GM21576 (cell line): ENCODE results near the gene SECTM1.
"Not testable (repeated sequence)": the region's sequence is repeated elsewhere in the genome, so short reads cannot be mapped to it uniquely, and the experiment has no call there.

Experiments used
- ATAC-seq: cut with Tn5 transposase; IDR thresholded peaks from one replicate; pipeline ENCODE4 v1.9.1; 2021; ENCODE audit warnings: mild to moderate bottlenecking, moderate library complexity; ENCODE audit not compliant: unreplicated experiment

SECTM1 gene

DNA sequence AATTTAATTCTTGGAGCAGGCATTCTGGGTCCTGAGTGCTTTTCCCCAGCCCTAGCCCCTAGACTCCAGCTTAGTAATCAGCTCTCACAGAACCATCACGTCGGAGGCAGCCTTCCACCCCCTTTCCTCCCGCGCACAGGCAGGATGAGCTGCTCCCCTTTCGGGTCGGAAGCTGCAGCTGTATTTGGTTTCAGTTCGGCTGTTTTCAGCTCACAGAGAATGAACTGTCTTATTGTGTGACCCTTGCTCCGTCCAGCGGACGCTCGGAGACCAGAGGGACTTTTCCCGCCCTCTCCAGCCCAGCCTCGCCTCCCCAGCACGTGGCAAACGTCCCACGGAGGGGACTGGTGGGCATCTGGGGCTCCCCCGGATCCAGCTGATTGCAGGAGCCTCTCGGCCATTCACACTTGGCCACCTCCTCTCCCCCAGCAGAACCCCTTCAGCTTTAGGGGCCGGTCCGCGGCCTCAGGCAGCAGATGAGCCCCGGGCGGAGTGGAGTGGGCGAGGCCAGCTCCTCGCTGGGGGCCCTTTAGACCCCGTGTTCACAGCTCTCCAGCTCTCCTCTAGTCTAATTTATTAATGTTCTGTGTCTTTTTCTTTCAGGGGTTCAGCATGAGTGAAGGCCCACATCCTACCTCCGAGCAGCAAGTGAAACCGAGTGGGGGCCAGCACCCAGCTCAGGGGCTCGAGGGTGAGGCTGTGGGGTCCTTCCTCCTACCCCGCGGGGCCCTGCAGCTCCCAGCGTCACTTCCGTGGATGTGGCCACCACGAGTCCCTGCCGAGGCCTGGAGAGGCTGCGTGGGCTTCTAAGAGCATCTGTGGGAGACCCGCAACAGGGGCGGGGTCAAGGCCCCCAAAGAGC lies 37.1 kb upstream of the SECTM1 start:
- no peak for ATAC-seq

GRCh38 chr17:82369211-82369610 lies 35.6 kb upstream of the SECTM1 start:
- no peak for ATAC-seq

GRCh38 chr17:82367724-82368524 lies 34.4 kb upstream of the SECTM1 start:
- ATAC-seq = no peak

- no peak for ATAC-seq
Measured at GRCh38 chr17:82366749-82367148, 33.2 kb upstream of the SECTM1 start.

DNA sequence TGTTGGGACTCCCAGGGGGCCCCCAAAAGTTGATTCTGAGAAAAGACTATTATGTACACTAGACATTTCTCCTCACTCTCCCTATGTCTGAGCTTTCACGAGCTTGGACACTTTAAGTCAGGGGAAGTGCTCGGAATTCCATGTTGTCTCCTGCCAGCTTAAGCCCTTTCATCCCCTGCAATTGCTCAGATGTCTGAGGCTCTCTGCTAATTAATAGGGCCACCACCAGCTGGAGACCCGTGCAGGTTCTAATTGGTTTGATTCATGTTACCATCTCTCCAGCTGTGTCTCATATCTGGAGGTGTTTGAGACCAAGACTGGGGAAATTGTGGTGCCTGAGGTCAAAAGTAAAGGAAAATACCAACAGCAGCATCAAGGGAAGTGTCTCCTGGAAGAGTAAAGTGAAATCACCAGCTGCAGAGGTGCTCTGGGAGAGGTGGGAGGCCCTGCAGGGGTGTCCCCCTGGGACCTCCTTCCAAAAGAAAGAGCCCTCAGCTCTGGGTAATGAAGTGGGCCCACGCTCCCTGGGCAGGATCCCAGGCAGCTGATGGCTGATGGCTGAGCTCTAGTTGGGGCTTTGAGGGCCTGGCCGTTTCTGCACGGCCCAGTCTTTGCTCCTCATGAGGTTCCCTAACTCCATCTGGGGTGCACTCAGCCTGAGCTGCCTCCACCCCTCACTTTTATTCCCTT lies 32.2 kb upstream of the SECTM1 start:
- no peak for ATAC-seq

- ATAC-seq = no peak
Measured at GRCh38 chr17:82361885-82362633, 28.5 kb upstream of the SECTM1 start.

DNA sequence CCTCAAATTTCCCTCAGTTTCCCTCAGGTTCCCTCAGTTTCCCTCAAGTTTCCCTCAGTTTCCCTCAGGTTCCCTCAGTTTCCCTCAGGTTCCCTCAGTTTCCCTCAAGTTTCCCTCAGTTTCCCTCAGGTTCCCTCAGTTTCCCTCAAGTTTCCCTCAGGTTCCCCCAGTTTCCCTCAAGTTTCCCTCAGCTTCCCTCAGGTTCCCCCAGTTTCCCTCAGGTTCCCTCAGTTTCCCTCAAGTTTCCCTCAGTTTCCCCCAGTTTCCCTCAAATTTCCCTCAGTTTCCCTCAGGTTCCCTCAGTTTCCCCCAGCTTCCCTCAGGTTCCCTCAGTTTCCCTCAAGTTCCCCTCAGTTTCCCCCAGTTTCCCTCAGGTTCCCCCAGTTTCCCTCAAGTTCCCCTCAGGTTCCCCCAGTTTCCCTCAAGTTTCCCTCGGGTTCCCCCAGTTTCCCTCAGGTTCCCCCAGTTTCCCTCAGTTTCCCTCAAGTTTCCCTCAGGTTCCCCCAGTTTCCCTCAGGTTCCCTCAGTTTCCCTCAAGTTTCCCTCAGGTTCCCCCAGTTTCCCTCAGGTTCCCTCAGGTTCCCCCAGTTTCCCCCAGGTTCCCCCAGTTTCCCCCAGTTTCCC lies 26.0 kb upstream of the SECTM1 start:
- not testable (repeated sequence) for ATAC-seq

GRCh38 chr17:82358465-82359350 lies 25.1 kb upstream of the SECTM1 start, which contains the start of gene TEX19:
TSS of gene TEX19 (plus strand) at chr17:82359247. CDS start at chr17:82362151, 2,904 bp downstream.
- no peak for ATAC-seq

GRCh38 chr17:82357394-82357793 lies 23.8 kb upstream of the SECTM1 start:
- no peak for ATAC-seq

GRCh38 chr17:82356845-82357355 lies 23.3 kb upstream of the SECTM1 start:
- no peak for ATAC-seq

GRCh38 chr17:82355770-82356427 lies 22.3 kb upstream of the SECTM1 start:
- no peak for ATAC-seq

GRCh38 chr17:82354804-82355308 lies 21.3 kb upstream of the SECTM1 start:
- no peak for ATAC-seq

GRCh38 chr17:82353484-82353883 lies 19.9 kb upstream of the SECTM1 start:
- ATAC-seq = no peak

GRCh38 chr17:82351713-82352488 lies 18.3 kb upstream of the SECTM1 start:
- ATAC-seq = no peak

GRCh38 chr17:82351254-82351712 lies 17.7 kb upstream of the SECTM1 start:
- ATAC-seq = no peak

DNA sequence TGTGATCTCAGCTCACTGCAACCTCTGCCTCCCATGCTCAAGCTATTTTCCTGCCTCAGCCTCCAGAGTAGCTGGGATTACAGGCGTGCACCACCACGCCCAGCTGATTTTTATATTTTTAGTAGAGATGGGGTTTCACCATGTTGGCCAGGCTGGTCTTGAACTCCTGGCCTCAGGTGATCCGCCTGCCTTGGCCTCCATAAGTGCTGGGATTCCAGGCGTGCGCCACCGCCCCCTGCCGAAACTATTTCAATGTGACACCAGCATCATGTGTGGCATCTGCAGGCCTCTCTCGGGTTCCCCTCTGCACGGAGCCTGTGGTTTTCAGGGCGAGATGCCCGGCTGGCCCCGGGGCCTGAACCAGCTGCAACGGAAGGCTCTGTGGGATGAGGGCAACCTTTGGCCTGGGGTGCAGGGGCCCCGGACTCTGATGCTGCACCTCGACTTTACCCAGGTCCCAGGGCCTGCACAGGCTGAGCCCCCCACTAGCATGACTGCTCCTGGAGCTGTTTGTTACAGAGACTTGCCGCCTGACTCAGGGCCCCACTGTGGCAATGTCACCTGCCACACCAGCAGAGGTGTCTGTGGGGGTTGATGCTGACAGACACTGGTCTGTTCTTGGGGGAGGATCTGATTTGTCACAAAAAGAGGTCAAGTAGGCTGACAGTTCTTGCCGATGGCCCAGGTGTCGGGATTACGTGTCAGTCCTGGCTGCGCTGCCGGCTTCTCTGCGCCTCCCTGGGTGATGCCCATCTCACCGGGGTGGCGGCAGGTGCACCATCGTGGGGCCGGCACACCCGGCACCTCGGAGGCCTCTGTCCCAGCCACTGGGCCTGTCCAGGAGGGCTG lies 16.8 kb upstream of the SECTM1 start:
- no peak for ATAC-seq
